Activated T-cell treated with anti-CD3 and anti-CD28 coated beads, Interleukin-2, amount 50 U/mL, for 72 hours (primary cell): ENCODE data around the gene YY1. TPM values are rescaled to one million over a fixed set of nuclear protein-coding genes. Genes with fewer than 3 reads are reported as not detected.
"Not testable (repeated sequence)": the region's sequence is repeated elsewhere in the genome, so short reads cannot be mapped to it uniquely, and the experiment has no call there.

Source experiments
- ATAC-seq, 2 donors: fragments of 150-1000 bp; cut with Tn5 transposase; replicated peaks in 1 of 2; 2 replicates each; pipeline ENCODE4 v1.10.0; 2021; ENCODE audit warnings: moderate library complexity in 2 of 2, mild to moderate bottlenecking in 1 of 2
- DNase-seq, 2 donors: peaks; one replicate each; pipeline ENCODE4 v3.0.0; 2021 to 2022; ENCODE audit warnings: mixed read lengths in 1 of 2
- H3K27ac Mint-ChIP-seq: one replicate; pipeline ENCODE4 v1.8.0; 2022; ENCODE audit warnings: mild to moderate bottlenecking, moderate library complexity, mixed read lengths
- H3K27me3 Mint-ChIP-seq: one replicate; pipeline ENCODE4 v1.8.0; 2022; ENCODE audit warnings: low read depth, mixed read lengths
- H3K36me3 Mint-ChIP-seq, 2 donors: one replicate each; pipeline ENCODE4 v1.8.0; 2022; ENCODE audit warnings: mixed read lengths in 2 of 2, mild to moderate bottlenecking in 1 of 2; ENCODE audit not compliant: insufficient read depth in 2 of 2
- H3K4me1 Mint-ChIP-seq: one replicate; pipeline ENCODE4 v1.8.0; 2022; ENCODE audit warnings: low read depth, mixed read lengths
- H3K4me3 Mint-ChIP-seq, 2 donors: one replicate each; pipeline ENCODE4 v1.8.0; 2022; ENCODE audit warnings: mild to moderate bottlenecking in 2 of 2, mixed read lengths in 2 of 2, moderate library complexity in 2 of 2
- H3K9me3 Mint-ChIP-seq, 2 donors: one replicate each; pipeline ENCODE4 v1.8.0; 2022; ENCODE audit warnings: mixed read lengths in 2 of 2
- total RNA-seq, 2 donors: library from RNA; stranded (reverse); gene quantifications; one replicate each; pipeline ENCODE4 v1.2.3, GENCODE V29; 2022

Gene YY1
- total RNA-seq, 2 donors from 2014 or later, result 93.0 to 99.8 TPM

DNA sequence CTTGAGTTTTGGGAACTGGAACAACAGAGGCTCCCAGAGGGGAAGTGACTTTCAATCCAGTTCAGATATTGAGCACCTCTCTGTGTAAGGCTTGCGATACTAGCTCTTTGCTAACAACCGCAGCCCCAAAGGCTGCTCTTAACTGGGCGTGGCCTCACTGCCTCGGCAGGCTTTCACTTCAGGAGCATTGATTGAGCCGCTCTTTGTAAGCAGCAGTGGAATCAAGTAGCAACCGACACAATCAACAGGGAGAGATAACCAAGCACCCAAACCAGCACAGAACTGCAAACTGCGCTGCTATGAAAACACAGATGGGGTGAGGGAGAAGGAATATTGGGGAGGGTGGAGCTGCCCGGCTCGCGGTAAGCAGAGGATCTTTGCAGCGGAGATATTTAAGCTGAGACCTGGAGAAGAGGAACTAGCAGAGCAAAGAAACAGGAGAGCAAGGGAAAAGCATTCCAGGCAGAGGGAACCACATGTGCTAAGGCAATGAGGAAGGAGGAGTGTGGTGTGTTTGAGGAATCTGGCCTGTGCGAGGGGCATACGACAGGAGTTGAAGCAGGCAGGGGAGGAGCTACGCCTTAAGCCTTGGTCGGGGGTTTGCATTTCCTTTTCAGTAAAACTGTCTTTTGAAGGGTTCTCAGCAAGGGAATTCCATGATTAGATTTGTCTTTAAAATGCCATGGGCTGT lies 17.3 kb upstream of the YY1 start:
- H3K4me1 Mint-ChIP-seq, result peaks cover 7% of the 10 kb centered on the region
- no peak overlapping the region for H3K27ac Mint-ChIP-seq
- no peaks in the 10 kb centered on the region for H3K27me3 Mint-ChIP-seq
- DNase-seq (peak; percentile 72 to 75), ATAC-seq (peak; percentile 92 to 93)
- no peaks in the 10 kb centered on the region for H3K9me3 Mint-ChIP-seq
- H3K36me3 Mint-ChIP-seq, result no peaks in the 10 kb centered on the region
- H3K4me3 Mint-ChIP-seq, result no peak overlapping the region

DNA sequence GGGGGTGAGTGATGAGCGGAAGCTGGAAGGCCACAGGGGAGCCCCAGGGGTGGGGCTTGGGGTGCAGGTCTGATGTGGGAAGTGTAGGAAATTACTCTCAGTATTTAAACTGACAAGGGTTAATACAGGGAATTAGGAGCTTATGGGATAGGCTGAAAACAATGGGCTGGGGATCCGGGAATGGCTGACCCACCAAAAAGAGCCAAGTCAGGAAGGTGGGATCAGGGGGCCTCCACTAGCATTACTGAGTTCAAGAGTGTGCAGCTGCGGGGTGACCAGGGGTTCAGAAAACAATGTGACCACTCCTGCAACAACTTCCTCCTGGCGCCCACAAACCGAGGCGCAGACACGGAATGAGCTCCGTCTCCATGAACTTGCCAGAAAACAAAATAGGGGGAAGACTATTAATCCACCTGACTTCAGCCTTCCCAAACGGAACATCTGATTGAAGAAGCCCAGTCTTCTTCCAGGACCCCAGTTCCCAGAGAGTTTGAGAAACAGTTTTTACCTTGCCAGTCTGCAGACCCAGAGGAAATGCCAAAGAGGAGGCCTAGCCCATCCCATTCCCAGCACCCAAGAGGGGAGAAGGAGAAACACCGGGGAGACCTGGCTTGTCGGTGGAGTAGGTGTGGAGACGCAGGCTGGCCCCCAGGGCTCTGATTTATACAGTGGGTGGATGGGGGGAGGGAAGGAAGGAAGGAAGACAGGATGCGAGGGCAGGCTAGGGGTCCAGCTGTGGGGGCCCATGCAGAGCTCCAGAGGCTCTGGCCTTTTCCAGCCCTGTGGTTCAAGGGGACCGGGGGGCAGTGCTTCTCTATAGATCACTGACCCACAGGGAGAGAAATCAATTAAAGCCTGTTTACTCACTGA lies 16.5 kb upstream of the YY1 start:
- Mint-ChIP-seq H3K9me3 (no peaks in the 10 kb centered on the region), H3K27me3 (no peaks in the 10 kb centered on the region), H3K4me1 (peaks cover 7% of the 10 kb centered on the region), H3K36me3 (no peaks in the 10 kb centered on the region), H3K4me3 (no peak overlapping the region), H3K27ac (peak overlapping the region; percentile 93)
- ATAC-seq (peak; percentile 12 to 41), DNase-seq (no peak)

DNA sequence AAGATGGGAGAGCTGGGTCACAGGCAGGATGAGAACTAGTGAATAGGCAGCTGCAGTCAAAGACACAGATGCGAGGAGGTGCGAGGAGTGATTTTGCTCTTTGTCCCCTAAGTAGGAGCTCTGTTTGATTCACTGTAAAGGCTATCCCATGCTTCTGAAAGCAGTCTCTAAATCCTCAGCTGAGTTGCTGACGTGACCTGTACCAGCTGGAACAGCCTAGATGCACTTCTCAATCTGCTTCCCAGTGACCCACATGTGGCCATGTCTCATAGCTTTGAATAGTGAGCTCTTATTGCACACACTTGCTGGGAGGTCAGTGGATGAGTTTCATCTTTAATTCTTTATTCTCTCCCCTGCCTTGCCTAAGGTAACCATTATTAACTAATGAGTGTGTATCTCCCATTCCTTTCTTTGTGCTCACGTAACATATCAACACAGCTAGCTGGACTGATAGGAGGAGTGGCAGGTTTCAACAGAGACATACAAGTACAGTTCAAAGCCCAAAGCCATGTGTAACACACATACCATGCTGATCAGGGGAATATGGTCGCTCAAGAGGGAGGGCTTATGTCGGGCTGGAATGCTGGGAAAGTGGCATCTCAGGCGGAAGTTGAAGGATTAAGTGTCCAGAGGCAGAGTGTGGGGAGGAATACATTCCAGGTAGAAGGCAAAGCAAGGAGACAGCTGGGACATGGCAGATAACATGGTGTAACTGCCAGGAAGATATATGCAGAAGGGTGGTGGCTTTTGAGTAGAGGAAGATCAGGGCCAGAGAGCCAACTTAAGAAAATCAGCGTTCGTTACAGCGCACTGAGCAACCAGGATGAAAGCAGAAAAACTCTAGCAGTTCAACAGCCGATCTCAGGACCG lies 15.4 kb upstream of the YY1 start:
- peak overlapping the region; percentile 93 for H3K27ac Mint-ChIP-seq
- H3K4me1 Mint-ChIP-seq, result peaks cover 7% of the 10 kb centered on the region

DNA sequence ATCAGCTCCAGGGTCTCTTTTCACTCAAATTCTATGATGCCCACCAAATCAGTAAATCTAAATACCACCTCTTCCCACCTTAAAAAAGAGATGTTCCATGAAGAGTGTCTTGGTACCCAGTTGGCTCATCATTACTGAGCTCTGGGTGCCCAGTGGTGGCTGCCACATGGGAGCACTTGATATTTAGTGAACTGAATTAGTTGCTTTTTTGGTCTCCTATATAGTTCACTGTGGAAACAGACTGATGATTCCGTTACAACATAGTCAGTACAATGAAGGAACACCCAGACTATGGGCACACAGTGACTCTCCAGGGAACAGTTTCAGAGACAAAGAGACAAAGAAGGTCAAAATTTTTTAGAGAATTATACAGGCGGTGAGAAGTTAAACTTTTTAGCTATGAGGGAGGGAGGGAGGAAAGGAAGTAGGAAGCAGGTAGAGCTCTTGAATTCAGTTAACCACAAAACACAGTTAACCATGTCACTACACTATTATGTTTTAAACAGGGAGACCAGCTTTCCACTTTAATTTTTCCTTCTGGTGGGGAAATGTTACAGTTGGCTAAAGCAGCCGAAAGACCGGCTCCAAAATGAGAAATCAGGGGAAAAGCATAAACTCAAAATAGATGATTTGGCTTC lies 14.6 kb upstream of the YY1 start:
- Mint-ChIP-seq H3K27ac (peak overlapping the region; percentile 93), H3K9me3 (no peaks in the 10 kb centered on the region), H3K27me3 (no peaks in the 10 kb centered on the region), H3K4me1 (peaks cover 9% of the 10 kb centered on the region), H3K4me3 (no peak overlapping the region), H3K36me3 (no peaks in the 10 kb centered on the region)
- DNase-seq (no peak), ATAC-seq (no peak)

More for the DNA sequence above, 15.4 kb upstream of the YY1 start:
- H3K36me3 Mint-ChIP-seq, result no peaks in the 10 kb centered on the region
- H3K27me3 Mint-ChIP-seq, result no peaks in the 10 kb centered on the region
- ATAC-seq (no peak), DNase-seq (no peak)
- no peaks in the 10 kb centered on the region for H3K9me3 Mint-ChIP-seq
- no peak overlapping the region for H3K4me3 Mint-ChIP-seq

DNA sequence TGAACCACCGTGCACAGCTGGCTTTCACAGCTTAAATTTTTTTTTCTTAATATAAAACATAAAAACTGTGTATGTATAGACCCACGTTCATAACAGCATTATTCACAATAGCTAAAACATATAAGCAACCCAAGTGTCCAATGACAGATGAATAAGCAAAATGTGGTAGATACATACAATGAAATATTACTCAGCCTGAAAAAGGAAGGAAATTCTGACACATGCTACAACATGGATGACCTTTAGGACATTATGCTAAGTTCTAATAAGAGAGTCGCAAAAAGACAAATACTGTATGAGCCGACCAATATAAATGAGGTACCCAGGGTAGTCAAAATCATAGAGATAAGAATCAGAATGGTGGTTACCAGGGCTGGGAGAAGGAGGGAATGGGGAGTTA lies 13.8 kb upstream of the YY1 start:
- no peak for DNase-seq
- no peaks in the 10 kb centered on the region for H3K36me3 Mint-ChIP-seq
- peaks cover 12% of the 10 kb centered on the region for H3K4me1 Mint-ChIP-seq
- no peak overlapping the region for H3K4me3 Mint-ChIP-seq
- ATAC-seq, result no peak
- H3K27me3 Mint-ChIP-seq, result no peaks in the 10 kb centered on the region
- no peaks in the 10 kb centered on the region for H3K9me3 Mint-ChIP-seq
- H3K27ac Mint-ChIP-seq, result no peak overlapping the region

DNA sequence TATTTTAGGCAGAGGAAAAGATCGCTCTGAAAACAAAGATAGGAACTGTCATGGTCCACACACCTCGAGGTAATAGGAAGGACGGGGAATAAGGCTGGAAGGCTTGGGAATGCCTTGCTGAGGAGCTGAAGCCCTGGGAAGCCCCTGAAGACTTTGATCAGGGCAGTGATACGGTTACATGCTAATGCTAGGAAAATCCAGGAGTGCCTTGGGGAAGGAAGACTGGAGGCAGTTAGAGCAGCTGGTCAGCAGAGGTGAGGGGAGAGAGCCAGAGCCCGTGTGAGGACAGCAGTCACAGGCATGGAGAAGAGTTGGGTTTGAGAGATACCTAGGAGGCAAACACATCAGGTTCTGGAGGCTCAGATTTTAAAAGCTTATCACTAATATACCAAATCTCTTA lies 8.6 kb upstream of the YY1 start:
- Mint-ChIP-seq H3K27ac (no peak overlapping the region), H3K9me3 (no peaks in the 10 kb centered on the region), H3K36me3 (peaks cover 0 to 3% of the 10 kb centered on the region in 2 donors), H3K4me1 (peaks cover 23% of the 10 kb centered on the region), H3K4me3 (no peak overlapping the region), H3K27me3 (no peaks in the 10 kb centered on the region)
- ATAC-seq (no peak), DNase-seq (no peak)

DNA sequence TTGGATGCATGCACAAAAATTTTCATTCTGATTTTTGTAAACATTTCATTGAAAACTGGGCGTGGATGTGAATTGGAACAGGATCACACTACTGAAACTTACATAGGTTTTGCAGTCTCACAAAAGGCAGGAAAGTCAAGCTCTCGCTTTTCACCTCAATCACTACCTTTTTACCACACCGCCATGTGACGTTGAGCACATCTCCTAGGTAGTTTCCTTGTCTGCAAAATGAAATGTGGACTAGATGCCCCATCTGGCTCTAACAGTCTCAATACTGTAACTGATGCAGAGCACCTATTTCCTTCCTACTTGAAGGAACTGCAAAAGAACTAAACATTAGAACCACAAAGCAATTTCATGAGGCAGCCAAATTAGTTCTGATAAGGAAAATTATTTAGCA lies 4.4 kb upstream of the YY1 start:
- H3K4me1 Mint-ChIP-seq, result peaks cover 39% of the 10 kb centered on the region
- peak overlapping the region; percentile 60 for H3K27ac Mint-ChIP-seq
- H3K4me3 Mint-ChIP-seq, result peak overlapping the region in 1 of 2 donors; percentile 27
- no peak for ATAC-seq
- no peaks in the 10 kb centered on the region for H3K27me3 Mint-ChIP-seq
- peaks cover 6 to 8% of the 10 kb centered on the region in 2 donors for H3K36me3 Mint-ChIP-seq
- no peaks in the 10 kb centered on the region for H3K9me3 Mint-ChIP-seq
- DNase-seq, result no peak

DNA sequence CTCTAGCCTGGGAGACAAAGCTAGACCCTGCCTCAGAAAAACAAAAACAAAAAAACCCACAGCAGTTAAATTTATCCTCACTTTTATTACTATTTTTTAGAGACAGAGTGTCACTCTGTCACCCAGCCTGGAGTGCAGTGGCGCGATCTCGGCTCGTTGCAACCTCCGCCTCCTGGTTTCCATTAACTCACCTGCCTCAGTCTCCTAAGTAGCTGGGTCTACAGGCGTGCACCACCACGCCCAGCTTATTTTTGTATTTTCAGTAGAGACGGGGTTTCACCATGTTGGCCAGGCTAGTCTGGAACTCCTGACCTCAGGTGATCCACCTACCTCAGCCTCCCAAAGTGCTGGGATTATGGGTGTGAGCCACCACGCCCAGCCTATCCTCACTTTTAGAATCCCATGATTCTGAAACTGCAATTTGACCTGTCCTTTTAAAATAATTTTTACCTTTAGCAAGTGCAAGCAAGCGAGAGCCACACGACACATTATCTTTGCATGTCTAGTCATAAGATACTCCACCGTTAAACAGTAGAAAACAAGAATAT lies 2.6 kb upstream of the YY1 start:
- not testable (repeated sequence) for H3K27me3 Mint-ChIP-seq, DNase-seq, H3K9me3 Mint-ChIP-seq, ATAC-seq
- peaks cover 43% of the 10 kb centered on the region for H3K4me1 Mint-ChIP-seq
- H3K27ac Mint-ChIP-seq, result peak overlapping the region; percentile 97
- H3K36me3 Mint-ChIP-seq, result peaks cover 10 to 14% of the 10 kb centered on the region in 2 donors
- H3K4me3 Mint-ChIP-seq, result peak overlapping the region; percentile 85 to 94

DNA sequence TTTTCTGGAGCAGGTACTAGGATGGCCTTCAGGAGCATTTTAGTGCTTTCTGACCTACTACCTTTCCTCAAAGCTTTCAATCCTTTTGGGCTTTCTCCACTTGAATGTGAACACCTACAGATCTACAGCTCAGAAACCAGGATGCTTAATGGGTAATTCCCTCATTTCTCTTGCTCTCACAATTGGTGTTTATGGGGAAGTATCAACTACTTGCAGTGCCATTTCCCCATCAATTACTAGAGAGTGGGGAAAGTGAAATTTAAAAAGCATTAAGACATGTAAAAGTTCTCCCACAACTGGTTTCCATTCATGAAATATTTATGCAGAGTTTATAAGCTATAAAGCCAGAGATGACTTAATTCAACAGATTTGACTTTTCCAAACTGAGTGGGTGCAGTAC lies 2.1 kb upstream of the YY1 start:
- H3K4me3 Mint-ChIP-seq, result peak overlapping the region; percentile 85 to 94
- H3K27me3 Mint-ChIP-seq, result no peaks in the 10 kb centered on the region
- ATAC-seq (no peak), DNase-seq (no peak)
- peak overlapping the region; percentile 97 for H3K27ac Mint-ChIP-seq
- peaks cover 10 to 14% of the 10 kb centered on the region in 2 donors for H3K36me3 Mint-ChIP-seq
- peaks cover 48% of the 10 kb centered on the region for H3K4me1 Mint-ChIP-seq
- H3K9me3 Mint-ChIP-seq, result no peaks in the 10 kb centered on the region

- ATAC-seq (peak; percentile 20 to 23), DNase-seq (peak; percentile 62 to 71)
- Mint-ChIP-seq H3K27me3 (no peaks in the 10 kb centered on the region), H3K36me3 (peaks cover 15 to 20% of the 10 kb centered on the region in 2 donors), H3K9me3 (no peaks in the 10 kb centered on the region), H3K4me1 (peaks cover 58% of the 10 kb centered on the region), H3K4me3 (peak overlapping the region; percentile 85 to 94), H3K27ac (peak overlapping the region; percentile 97)
Observed at GRCh38 chr14:100237735-100238418, 1.1 kb upstream of the YY1 start.

DNA sequence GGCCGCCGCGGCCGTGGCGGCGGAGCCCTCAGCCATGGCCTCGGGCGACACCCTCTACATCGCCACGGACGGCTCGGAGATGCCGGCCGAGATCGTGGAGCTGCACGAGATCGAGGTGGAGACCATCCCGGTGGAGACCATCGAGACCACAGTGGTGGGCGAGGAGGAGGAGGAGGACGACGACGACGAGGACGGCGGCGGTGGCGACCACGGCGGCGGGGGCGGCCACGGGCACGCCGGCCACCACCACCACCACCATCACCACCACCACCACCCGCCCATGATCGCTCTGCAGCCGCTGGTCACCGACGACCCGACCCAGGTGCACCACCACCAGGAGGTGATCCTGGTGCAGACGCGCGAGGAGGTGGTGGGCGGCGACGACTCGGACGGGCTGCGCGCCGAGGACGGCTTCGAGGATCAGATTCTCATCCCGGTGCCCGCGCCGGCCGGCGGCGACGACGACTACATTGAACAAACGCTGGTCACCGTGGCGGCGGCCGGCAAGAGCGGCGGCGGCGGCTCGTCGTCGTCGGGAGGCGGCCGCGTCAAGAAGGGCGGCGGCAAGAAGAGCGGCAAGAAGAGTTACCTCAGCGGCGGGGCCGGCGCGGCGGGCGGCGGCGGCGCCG lies 381 bp downstream of the YY1 start:
- Mint-ChIP-seq H3K27me3 (no peaks in the 10 kb centered on the region), H3K9me3 (no peaks in the 10 kb centered on the region), H3K27ac (no peak overlapping the region), H3K4me3 (peak overlapping the region; percentile 86 to 91), H3K36me3 (peaks cover 18 to 23% of the 10 kb centered on the region in 2 donors), H3K4me1 (peaks cover 63% of the 10 kb centered on the region)
- ATAC-seq, result no peak
- peak; percentile 46 to 51 for DNase-seq
